ENCODE data around the gene PHF10.

Gene PHF10

GRCh38 chr6:169723200-169723909, 945 bp downstream of the PHF10 start:
- peak in 47 of 51 donors; percentile 22 to 79 (median 61) for DNase-seq

- DNase-seq: peak in 18 of 51 donors; percentile 4 to 70 (median 17)
Observed at GRCh38 chr6:169722362-169723199, 1.7 kb downstream of the PHF10 start.

GRCh38 chr6:169720207-169720855, 4.0 kb downstream of the PHF10 start:
- no peak for DNase-seq

GRCh38 chr6:169719117-169719516, 5.2 kb downstream of the PHF10 start:
- no peak for DNase-seq

GRCh38 chr6:169714595-169714994, 9.7 kb downstream of the PHF10 start:
- DNase-seq: no peak

- DNase-seq: no peak
Observed at GRCh38 chr6:169714178-169714577, 10.1 kb downstream of the PHF10 start.

GRCh38 chr6:169710009-169710408, 14.3 kb downstream of the PHF10 start:
- DNase-seq: no peak

- DNase-seq: no peak
Observed at GRCh38 chr6:169709293-169709692, 15.0 kb downstream of the PHF10 start.

- DNase-seq: no peak
Observed at GRCh38 chr6:169707772-169708171, 16.5 kb downstream of the PHF10 start.

GRCh38 chr6:169702840-169703246, 21.5 kb downstream of the PHF10 start:
- no peak for DNase-seq

GRCh38 chr6:169701954-169702839, 22.1 kb downstream of the PHF10 start, which contains the start of the genes C6orf120 and WDR27:
Gene C6orf120, plus strand, starts transcription at chr6:169702126. Its CDS starts 334 bp downstream, at chr6:169702460.
Gene WDR27, minus strand, starts transcription at chr6:169702029. Its CDS starts 13,024 bp downstream, at chr6:169689005.
- DNase-seq: peak; percentile 54 to 97 (median 91)

GRCh38 chr6:169701311-169701953, 22.9 kb downstream of the PHF10 start:
- peak in 2 of 51 donors; percentile 43 to 44 for DNase-seq

- no peak for DNase-seq
Observed at GRCh38 chr6:169700296-169700695, 24.0 kb downstream of the PHF10 start.

GRCh38 chr6:169697115-169697514, 27.2 kb downstream of the PHF10 start:
- DNase-seq: peak in 3 of 51 donors; percentile 7 to 11 (median 10)

GRCh38 chr6:169695131-169695530, 29.2 kb downstream of the PHF10 start:
- DNase-seq: no peak

GRCh38 chr6:169692516-169692915, 31.8 kb downstream of the PHF10 start:
- no peak for DNase-seq

GRCh38 chr6:169691260-169691659, 33.0 kb downstream of the PHF10 start:
- DNase-seq: no peak

GRCh38 chr6:169689287-169689686, 35.0 kb downstream of the PHF10 start:
- DNase-seq: no peak

GRCh38 chr6:169685860-169686259, 38.4 kb downstream of the PHF10 start:
- DNase-seq: no peak

- no peak for DNase-seq
Observed at GRCh38 chr6:169684056-169684455, 40.2 kb downstream of the PHF10 start.

Measured in hypothalamus (tissue), 51 donors.